ENCODE results near the gene HPGDS.

HPGDS gene

DNA sequence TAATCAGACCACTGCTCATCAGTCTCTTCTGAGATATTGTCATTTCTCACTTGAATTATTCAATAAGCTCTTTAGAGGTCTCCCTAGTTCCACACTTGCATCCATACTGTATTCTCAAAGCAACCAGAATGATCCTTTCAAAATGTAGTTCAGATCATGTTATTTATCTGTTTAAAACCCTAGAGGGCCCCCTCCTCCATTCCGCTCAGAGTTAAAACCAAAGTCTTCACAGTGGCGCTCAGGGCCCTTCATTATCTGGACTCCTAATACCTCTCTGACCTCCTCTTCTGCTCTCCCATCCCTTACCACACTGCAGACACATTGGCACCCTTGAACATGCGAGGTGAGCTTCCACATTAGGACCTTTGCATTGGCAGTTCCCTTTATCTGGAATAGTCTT lies 32.7 kb upstream of the HPGDS start:
- DNase-seq (ENCODE audit: low read depth) = no peak
- H3K4me3 ChIP-seq (ENCODE audit: low read length) = no peak overlapping the region
- TF ChIP-seq, protein P1, sequence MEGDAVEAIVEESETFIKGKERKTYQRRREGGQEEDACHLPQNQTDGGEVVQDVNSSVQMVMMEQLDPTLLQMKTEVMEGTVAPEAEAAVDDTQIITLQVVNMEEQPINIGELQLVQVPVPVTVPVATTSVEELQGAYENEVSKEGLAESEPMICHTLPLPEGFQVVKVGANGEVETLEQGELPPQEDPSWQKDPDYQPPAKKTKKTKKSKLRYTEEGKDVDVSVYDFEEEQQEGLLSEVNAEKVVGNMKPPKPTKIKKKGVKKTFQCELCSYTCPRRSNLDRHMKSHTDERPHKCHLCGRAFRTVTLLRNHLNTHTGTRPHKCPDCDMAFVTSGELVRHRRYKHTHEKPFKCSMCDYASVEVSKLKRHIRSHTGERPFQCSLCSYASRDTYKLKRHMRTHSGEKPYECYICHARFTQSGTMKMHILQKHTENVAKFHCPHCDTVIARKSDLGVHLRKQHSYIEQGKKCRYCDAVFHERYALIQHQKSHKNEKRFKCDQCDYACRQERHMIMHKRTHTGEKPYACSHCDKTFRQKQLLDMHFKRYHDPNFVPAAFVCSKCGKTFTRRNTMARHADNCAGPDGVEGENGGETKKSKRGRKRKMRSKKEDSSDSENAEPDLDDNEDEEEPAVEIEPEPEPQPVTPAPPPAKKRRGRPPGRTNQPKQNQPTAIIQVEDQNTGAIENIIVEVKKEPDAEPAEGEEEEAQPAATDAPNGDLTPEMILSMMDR (IDR thresholded peaks at IDR 0.05; ENCODE audit: insufficient read depth, low read depth, low read length, missing control alignments) = no peak

DNA sequence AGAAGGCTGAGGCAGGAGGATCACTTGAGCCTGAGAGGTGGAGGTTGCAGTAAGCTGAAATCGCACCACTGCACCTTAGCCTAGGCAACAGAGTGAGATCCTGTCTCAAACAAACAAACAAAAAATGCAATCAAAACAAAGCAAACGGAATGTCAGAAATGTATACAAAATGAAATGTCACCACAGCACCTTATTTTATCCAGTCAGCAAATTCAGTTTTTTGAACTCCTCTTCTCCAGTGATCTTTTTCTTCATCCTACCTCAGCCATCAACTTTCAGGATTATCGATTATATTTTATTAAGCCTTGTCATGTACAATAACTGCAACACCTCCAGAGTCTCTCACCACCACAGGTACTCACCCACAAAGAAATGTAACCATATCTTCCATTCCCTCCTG lies 31.1 kb upstream of the HPGDS start:
- H3K4me3 ChIP-seq (ENCODE audit: low read length) = no peak overlapping the region
- TF ChIP-seq, protein P1 (IDR thresholded peaks at IDR 0.05; ENCODE audit: insufficient read depth, low read depth, low read length, missing control alignments) = no peak
- no peak for DNase-seq (ENCODE audit: low read depth)

DNA sequence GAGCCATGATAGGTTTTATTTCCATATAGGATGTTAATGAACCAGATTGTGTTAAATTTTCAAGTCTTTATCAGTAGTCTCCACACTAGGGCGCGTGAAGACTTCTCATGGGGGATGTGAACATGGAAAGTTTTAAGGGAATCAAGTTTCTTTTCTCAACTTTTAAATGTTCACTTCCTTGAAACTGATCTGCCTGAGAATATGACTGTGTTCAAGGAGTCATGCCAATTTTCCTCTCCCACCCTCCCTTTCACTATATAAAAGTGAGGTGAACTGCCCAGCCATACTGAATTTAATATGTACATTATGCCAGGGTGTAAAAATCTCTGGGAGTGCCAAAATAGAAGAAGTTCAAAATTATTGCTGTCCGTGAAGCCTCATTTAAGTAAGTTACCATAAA lies 30.4 kb upstream of the HPGDS start:
- H3K4me3 ChIP-seq (ENCODE audit: low read length) = no peak overlapping the region
- TF ChIP-seq, protein P1 (IDR thresholded peaks at IDR 0.05; ENCODE audit: insufficient read depth, low read depth, low read length, missing control alignments) = no peak
- no peak for DNase-seq (ENCODE audit: low read depth)

DNA sequence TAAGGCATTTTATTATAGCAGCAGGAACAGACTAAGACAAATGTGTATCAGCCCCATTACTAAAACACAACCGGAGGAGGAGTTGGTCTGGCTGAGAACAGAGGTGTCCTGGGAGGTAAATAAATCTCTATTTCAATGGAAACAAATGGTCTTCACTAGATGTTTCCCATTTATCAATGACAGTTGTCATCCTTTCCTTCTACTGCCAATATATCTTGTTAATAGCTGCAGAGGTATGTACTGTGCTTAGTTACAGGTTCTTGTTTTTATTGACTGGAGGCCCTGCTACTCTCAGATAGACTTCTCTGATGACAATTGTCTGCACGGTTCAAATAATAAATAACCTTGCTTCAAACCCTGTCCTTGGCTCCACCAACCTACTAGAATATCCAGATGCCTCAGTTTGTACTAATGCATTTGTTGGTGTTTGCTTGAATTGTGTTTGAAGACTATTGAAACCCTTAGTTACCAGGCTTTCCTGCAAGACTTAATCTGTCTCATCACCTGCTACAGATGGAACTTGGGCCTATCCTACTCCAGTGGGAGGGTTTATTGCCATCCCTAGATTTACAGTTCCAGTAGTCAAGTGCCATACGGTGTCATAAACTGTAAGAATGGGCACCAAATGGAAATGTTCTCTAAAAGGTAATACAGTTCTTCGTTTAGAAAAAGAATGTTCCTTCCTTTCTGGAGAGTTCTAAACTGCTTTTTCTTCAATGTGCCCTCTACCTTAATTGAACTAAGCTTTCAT lies 29.8 kb upstream of the HPGDS start:
- TF ChIP-seq, protein P1 (IDR thresholded peaks at IDR 0.05; ENCODE audit: insufficient read depth, low read depth, low read length, missing control alignments) = no peak
- no peak for DNase-seq (ENCODE audit: low read depth)
- no peak overlapping the region for H3K4me3 ChIP-seq (ENCODE audit: low read length)

DNA sequence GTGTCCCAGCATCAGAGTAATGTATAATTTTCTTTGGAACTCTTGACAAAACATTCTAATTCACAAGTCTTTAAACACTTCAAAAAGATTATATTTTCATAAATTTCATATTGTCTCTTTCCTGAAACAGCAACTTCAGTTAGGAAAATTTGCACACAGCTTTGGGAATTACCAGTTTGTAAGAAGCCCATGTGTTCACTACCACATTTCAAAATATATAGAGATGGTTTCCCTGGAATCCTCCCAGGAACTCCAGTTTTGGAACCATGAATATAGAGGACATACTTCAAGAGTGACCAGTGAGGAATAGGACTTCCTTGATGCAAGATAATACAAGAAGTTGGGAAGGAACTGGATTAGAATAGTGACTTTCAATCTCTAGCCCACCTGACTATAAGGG lies 28.7 kb upstream of the HPGDS start:
- no peak overlapping the region for H3K4me3 ChIP-seq (ENCODE audit: low read length)
- TF ChIP-seq, protein P1 (IDR thresholded peaks at IDR 0.05; ENCODE audit: insufficient read depth, low read depth, low read length, missing control alignments) = no peak
- DNase-seq (ENCODE audit: low read depth) = no peak

DNA sequence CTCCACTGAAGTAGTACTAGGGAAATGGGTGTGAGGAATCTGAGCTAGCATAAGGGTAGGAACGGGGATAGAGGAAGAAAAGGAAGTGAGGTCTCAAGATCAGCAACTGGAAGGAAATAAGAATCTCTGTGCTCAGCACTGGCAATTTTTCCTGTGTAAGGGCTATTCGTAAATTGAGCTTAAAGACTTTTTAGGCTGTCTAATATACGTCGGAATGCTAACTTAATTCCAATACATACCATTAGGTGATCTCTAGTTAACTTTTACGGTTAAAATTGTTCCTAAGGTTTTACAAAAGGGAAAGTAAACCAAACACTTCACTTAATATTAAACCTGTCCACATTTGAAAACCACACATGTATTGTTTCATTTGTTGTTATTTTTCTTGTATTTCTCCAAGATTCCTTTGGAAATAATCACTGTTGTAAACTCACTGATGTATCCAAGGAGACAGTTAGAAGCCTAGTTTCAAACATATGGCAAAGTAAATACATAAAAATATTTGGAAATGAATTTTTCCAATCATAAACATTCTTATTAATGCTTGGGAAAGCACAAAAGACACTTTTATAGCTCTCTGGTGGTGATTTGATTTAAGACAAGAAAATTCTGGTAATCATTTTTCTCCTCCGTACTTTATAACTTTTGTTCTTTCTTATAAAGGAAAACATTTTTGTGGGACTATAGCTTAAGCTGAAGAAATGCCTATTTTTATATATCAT lies 28.1 kb upstream of the HPGDS start:
- DNase-seq (ENCODE audit: low read depth) = no peak
- TF ChIP-seq, protein P1 (IDR thresholded peaks at IDR 0.05; ENCODE audit: insufficient read depth, low read depth, low read length, missing control alignments) = no peak
- no peak overlapping the region for H3K4me3 ChIP-seq (ENCODE audit: low read length)
